Keratinocyte (primary cell): ENCODE measurements around the gene CLSTN3. TPM values are rescaled to one million over a fixed set of nuclear protein-coding genes. Genes with fewer than 3 reads are reported as not detected.

ENCODE experiments used
- DNase-seq: peaks from one replicate; pipeline ENCODE4 v3.0.0-alpha.2; 2011; ENCODE audit warnings: low read depth, missing footprints, low spot score
- FAIRE-seq: peaks from 2 replicates; lab custom pipeline; 2011; peaks lifted over from hg19 to GRCh38; lab: Jason Lieb, UNC
- H2AFZ ChIP-seq: 2 replicates; pipeline ENCODE4 v1.6.0; 2012; ENCODE audit warnings: low read length, control low read depth, inconsistent platforms; ENCODE audit not compliant: control insufficient read depth
- H3K27ac ChIP-seq: 2 replicates; pipeline ENCODE4 v1.5.1; 2011; ENCODE audit warnings: low read length; ENCODE audit not compliant: control insufficient read depth, insufficient read depth
- H3K27me3 ChIP-seq: 3 replicates; pipeline ENCODE4 v1.6.0; 2011; ENCODE audit warnings: low read length; ENCODE audit not compliant: control insufficient read depth, insufficient read depth; ENCODE audit errors: extremely low read depth
- H3K36me3 ChIP-seq, 2 experiments: 2 replicates in 1 of 2; 3 replicates in 1 of 2; pipeline ENCODE4 v1.5.1; 2011; ENCODE audit warnings: low read length in 2 of 2, mild to moderate bottlenecking in 1 of 2; ENCODE audit not compliant: control insufficient read depth in 2 of 2, insufficient read depth in 2 of 2; ENCODE audit errors: extremely low read depth in 1 of 2
- H3K4me1 ChIP-seq: 3 replicates; pipeline ENCODE4 v1.5.1; 2011; ENCODE audit warnings: low read length; ENCODE audit not compliant: control insufficient read depth, insufficient read depth; ENCODE audit errors: extremely low read depth
- H3K4me2 ChIP-seq: 3 replicates; pipeline ENCODE4 v1.6.0; 2011; ENCODE audit warnings: low read depth, low read length; ENCODE audit not compliant: control insufficient read depth, insufficient read depth; ENCODE audit errors: extremely low read depth
- H3K4me3 ChIP-seq, 3 experiments: fragments of 200-600 bp in 1 of 3; sonication (generic) in 1 of 3; 2 replicates in 2 of 3; 3 replicates in 1 of 3; pipeline ENCODE4 v1.5.1; 2011 to 2016; ENCODE audit warnings: low read length in 3 of 3, mild to moderate bottlenecking in 3 of 3, control low read depth in 2 of 3, inconsistent platforms in 1 of 3, low read depth in 1 of 3, mixed read lengths in 1 of 3, mixed run types in 1 of 3, moderate library complexity in 1 of 3; ENCODE audit not compliant: control insufficient read depth in 2 of 3, insufficient read depth in 2 of 3; ENCODE audit errors: extremely low read depth in 1 of 3
- H3K79me2 ChIP-seq: 2 replicates; pipeline ENCODE4 v1.6.0; 2012; ENCODE audit warnings: low read length; ENCODE audit not compliant: control insufficient read depth, insufficient read depth
- H3K9ac ChIP-seq: 3 replicates; pipeline ENCODE4 v1.6.0; 2011; ENCODE audit warnings: low read length; ENCODE audit not compliant: control insufficient read depth, insufficient read depth; ENCODE audit errors: extremely low read depth
- H3K9me1 ChIP-seq: 3 replicates; pipeline ENCODE4 v1.6.0; 2011; ENCODE audit warnings: low read length; ENCODE audit not compliant: control insufficient read depth, insufficient read depth; ENCODE audit errors: extremely low read depth
- H3K9me3 ChIP-seq: 2 replicates; pipeline ENCODE4 v1.5.1; 2012; ENCODE audit warnings: low read depth, low read length; ENCODE audit not compliant: control insufficient read depth
- H4K20me1 ChIP-seq: 3 replicates; pipeline ENCODE4 v1.6.0; 2011; ENCODE audit warnings: low read length; ENCODE audit not compliant: control insufficient read depth, insufficient read depth; ENCODE audit errors: extremely low read depth
- CTCF ChIP-seq, 3 experiments: IDR thresholded peaks in 1 of 3; conservative IDR thresholded peaks in 1 of 3; optimal IDR thresholded peaks in 1 of 3; 2 replicates in 2 of 3; 3 replicates in 1 of 3; pipeline versions ENCODE3 to v1.5.1; 2011; ENCODE audit warnings: low read length in 3 of 3, mild to moderate bottlenecking in 3 of 3, moderate library complexity in 2 of 3, control low read depth in 1 of 3, inconsistent platforms in 1 of 3; ENCODE audit not compliant: insufficient read depth in 2 of 3; ENCODE audit errors: extremely low read depth in 1 of 3
- EZH2 ChIP-seq: IDR thresholded peaks from one replicate; pipeline ENCODE4 v1.6.1; 2012; ENCODE audit warnings: inconsistent platforms, mild to moderate bottlenecking, low read length, moderate library complexity
- dilution Hi-C: fragments of 300-500 bp; cut with MboI; formaldehyde crosslinking; loops from one replicate; pipeline ENCODE4 v1.7.0; 2020; ENCODE audit warnings: low sequenced_read_pairs; ENCODE audit not compliant: extremely low pct_ligation_motif_present
- polyA plus RNA-seq, 5 experiments: library from polyadenylated mRNA; depleted of rRNA in 3 of 5; stranded (reverse) in 3 of 5; stranded (forward) in 1 of 5; unstranded in 1 of 5; fragments of >200 nt; gene quantifications; 1 replicate in 1 of 5; 2 replicates in 3 of 5; 3 replicates in 1 of 5; pipeline versions ENCODE4 v1.2.1 to v1.2.3, GENCODE V29; 2011 to 2012; ENCODE audit warnings: missing spikeins in 2 of 5, low read depth in 1 of 5, low replicate concordance in 1 of 5

CLSTN3 gene
- polyA plus RNA-seq, 1 donor (not counting 4 experiments of a cell fraction or from before 2014, with no cell fraction given): 12.8 TPM

DNA sequence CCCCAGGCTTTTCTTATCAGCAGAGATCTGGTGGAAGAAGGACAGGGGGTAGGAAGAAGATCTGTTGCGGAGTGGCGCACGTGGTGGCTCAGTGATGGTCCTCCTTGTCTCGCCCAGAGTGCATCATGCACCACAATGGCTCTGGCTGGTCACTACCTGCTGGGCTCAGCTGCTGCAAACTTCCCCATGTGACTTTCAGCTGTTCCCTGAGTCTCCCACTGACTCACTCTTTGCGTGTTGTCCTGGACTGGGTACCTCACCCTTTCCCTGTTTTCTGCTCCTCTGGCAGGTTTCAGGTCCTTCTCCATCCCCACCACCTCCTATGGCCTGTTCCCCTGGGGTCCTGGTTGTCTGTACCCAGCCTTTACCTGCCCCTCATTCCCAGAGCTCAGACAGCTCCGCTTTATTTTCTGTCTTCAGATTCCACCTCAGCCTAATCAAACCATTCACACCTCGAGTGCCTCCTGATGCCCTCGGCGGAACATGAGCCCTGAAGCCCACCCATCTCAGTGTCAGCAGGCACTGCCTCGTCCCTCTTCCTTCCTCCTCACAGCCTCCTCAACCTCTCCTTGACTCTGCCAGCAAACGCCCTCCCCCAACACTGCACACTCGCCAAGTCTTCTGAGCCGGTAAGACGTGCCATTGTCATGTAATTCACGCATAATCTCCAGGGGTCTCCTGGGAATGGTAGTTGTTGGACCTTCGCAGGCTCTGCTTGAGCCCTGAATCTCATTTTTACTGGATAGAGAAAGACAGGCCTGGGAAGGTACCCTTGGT lies 39.8 kb upstream of the CLSTN3 start:
- H3K9me3 ChIP-seq: no peaks in the 10 kb centered on the region
- no peaks in the 10 kb centered on the region for H3K9me1 ChIP-seq
- no peaks in the 10 kb centered on the region for H3K79me2 ChIP-seq
- peaks cover 6% of the 10 kb centered on the region for H3K4me1 ChIP-seq
- no peak for FAIRE-seq
- no peaks in the 10 kb centered on the region for H3K36me3 ChIP-seq
- dilution Hi-C loops: no loop called here
- no peak overlapping the region for H3K4me3 ChIP-seq
- H3K27ac ChIP-seq: no peak overlapping the region
- TF ChIP-seq EZH2: no peak
- no peak for TF ChIP-seq CTCF (optimal IDR thresholded peaks at IDR 0.05 in 1 of 3, IDR thresholded peaks at IDR 0.05 in 1 of 3, conservative IDR thresholded peaks at IDR 0.05 in 1 of 3; ENCODE audit: extremely low read depth in 1 of 3, insufficient read depth in 2 of 3, low read length in 3 of 3)
- H3K4me2 ChIP-seq: no peak overlapping the region
- no peak overlapping the region for H2AFZ ChIP-seq
- no peak overlapping the region for H3K9ac ChIP-seq
- H3K27me3 ChIP-seq: no peaks in the 10 kb centered on the region
- H4K20me1 ChIP-seq: no peaks in the 10 kb centered on the region
- no peak for DNase-seq

GRCh38 chr12:7091171-7091570 lies 39.0 kb upstream of the CLSTN3 start:
- no peak overlapping the region for H3K9ac ChIP-seq
- dilution Hi-C loops: no loop called here
- H3K36me3 ChIP-seq: no peaks in the 10 kb centered on the region
- no peak overlapping the region for H3K4me2 ChIP-seq
- FAIRE-seq (no peak), DNase-seq (no peak)
- H3K9me1 ChIP-seq: no peaks in the 10 kb centered on the region
- H2AFZ ChIP-seq: no peak overlapping the region
- no peaks in the 10 kb centered on the region for H4K20me1 ChIP-seq
- TF ChIP-seq CTCF (optimal IDR thresholded peaks at IDR 0.05 in 1 of 3, IDR thresholded peaks at IDR 0.05 in 1 of 3, conservative IDR thresholded peaks at IDR 0.05 in 1 of 3; ENCODE audit: extremely low read depth in 1 of 3, insufficient read depth in 2 of 3, low read length in 3 of 3): no peak
- TF ChIP-seq EZH2: no peak
- no peaks in the 10 kb centered on the region for H3K79me2 ChIP-seq
- H3K27me3 ChIP-seq: no peaks in the 10 kb centered on the region
- no peak overlapping the region for H3K4me3 ChIP-seq
- no peaks in the 10 kb centered on the region for H3K9me3 ChIP-seq
- H3K27ac ChIP-seq: no peak overlapping the region
- peaks cover 6% of the 10 kb centered on the region for H3K4me1 ChIP-seq
